GM12878 (cell line): ENCODE results near the gene BEST1. TPM values are rescaled to one million over a fixed set of nuclear protein-coding genes. Genes with fewer than 3 reads are reported as not detected.

ENCODE experiments used
- ASH2L ChIP-seq: fragments of 300-600, 200-600 bp; sonication (generic); IDR thresholded peaks from 2 replicates; pipeline ENCODE4 v1.6.1; 2017; ENCODE audit warnings: low read depth, mild to moderate bottlenecking, borderline replicate concordance
- ATF7 ChIP-seq: fragments of 450-650 bp; IDR thresholded peaks from 2 replicates; pipeline ENCODE4 v1.6.1; 2016; ENCODE audit warnings: low read depth, mild to moderate bottlenecking
- DPF2 ChIP-seq: fragments of 450-650 bp; IDR thresholded peaks from 2 replicates; pipeline ENCODE4 v1.6.1; 2017; ENCODE audit warnings: mild to moderate bottlenecking
- EED ChIP-seq: sonication (generic); IDR thresholded peaks from 2 replicates; pipeline ENCODE4 v1.6.1; 2016; ENCODE audit warnings: antibody characterized with exemption, low read depth
- EGR1 ChIP-seq, 2 experiments: IDR thresholded peaks; 1 replicate in 1 of 2; 2 replicates in 1 of 2; pipeline ENCODE4 v1.6.1; 2011 to 2012; ENCODE audit warnings: low read depth in 2 of 2, low read length in 2 of 2, borderline replicate concordance in 1 of 2, mild to moderate bottlenecking in 1 of 2, moderate library complexity in 1 of 2
- ESRRA ChIP-seq: IDR thresholded peaks from 2 replicates; pipeline ENCODE4 v1.6.1; 2012; ENCODE audit warnings: mild to moderate bottlenecking, low read length, improper control_type of control experiment
- FOXK2 ChIP-seq: fragments of 450-650 bp; IDR thresholded peaks from 2 replicates; pipeline ENCODE4 v1.6.1; 2017; ENCODE audit warnings: mild to moderate bottlenecking, moderate library complexity
- FOXM1 ChIP-seq: IDR thresholded peaks from 2 replicates; pipeline ENCODE4 v1.6.1; 2012; ENCODE audit warnings: low read depth, mild to moderate bottlenecking, inconsistent platforms, low read length, moderate library complexity
- HDAC2 ChIP-seq: fragments of 200-600 bp; sonication (generic); IDR thresholded peaks from 2 replicates; pipeline ENCODE4 v1.6.1; 2017
- KDM1A ChIP-seq: fragments of 200-600 bp; sonication (generic); IDR thresholded peaks from 2 replicates; pipeline ENCODE4 v1.6.1; 2016; ENCODE audit warnings: borderline replicate concordance
- KLF5 ChIP-seq: fragments of 450-650 bp; IDR thresholded peaks from 2 replicates; pipeline ENCODE4 v1.6.1; 2014; ENCODE audit warnings: mild to moderate bottlenecking; ENCODE audit not compliant: partially characterized antibody
- MEF2B ChIP-seq: fragments of 450-650 bp; IDR thresholded peaks from 2 replicates; pipeline ENCODE4 v1.6.1; 2018; ENCODE audit warnings: mild to moderate bottlenecking, moderate library complexity; ENCODE audit not compliant: partially characterized antibody, poor library complexity, severe bottlenecking
- MTA3 ChIP-seq: IDR thresholded peaks from 2 replicates; pipeline ENCODE4 v1.6.1; 2012; ENCODE audit warnings: low read length, inconsistent platforms, borderline replicate concordance
- NFYB ChIP-seq: IDR thresholded peaks from 2 replicates; pipeline ENCODE4 v1.6.1; 2011; ENCODE audit warnings: low read depth, mild to moderate bottlenecking, low read length, improper control_type of control experiment, moderate library complexity; ENCODE audit not compliant: insufficient read depth
- NR2C2 ChIP-seq: IDR thresholded peaks from 2 replicates; pipeline ENCODE4 v1.6.1; 2011; ENCODE audit warnings: borderline replicate concordance, low read depth; ENCODE audit not compliant: control insufficient read depth, insufficient read length
- PAX5 ChIP-seq: IDR thresholded peaks from 2 replicates; pipeline ENCODE4 v1.6.1; 2011; ENCODE audit warnings: low read depth, low read length, borderline replicate concordance
- POLR2AphosphoS2 ChIP-seq: IDR thresholded peaks from 2 replicates; pipeline ENCODE4 v1.6.1; 2011; ENCODE audit warnings: low read depth, mild to moderate bottlenecking, low read length, improper control_type of control experiment, moderate library complexity
- RAD51 ChIP-seq: fragments of 450-650 bp; IDR thresholded peaks from 2 replicates; pipeline ENCODE4 v1.6.1; 2016; ENCODE audit warnings: moderate library complexity, mild to moderate bottlenecking, inconsistent platforms
- RBBP5 ChIP-seq: fragments of 200-600 bp; sonication (generic); conservative IDR thresholded peaks from 2 replicates; pipeline ENCODE4 v1.6.1; 2016
- TBL1XR1 ChIP-seq: IDR thresholded peaks from 2 replicates; pipeline ENCODE4 v1.6.1; 2012; ENCODE audit warnings: low read depth, low read length, improper control_type of control experiment
- ZBED1 ChIP-seq: IDR thresholded peaks from 2 replicates; pipeline ENCODE4 v1.6.1; 2016; ENCODE audit warnings: borderline replicate concordance
- ZNF384 ChIP-seq: IDR thresholded peaks from 2 replicates; pipeline ENCODE4 v1.6.1; 2012; ENCODE audit warnings: low read depth, mild to moderate bottlenecking, low read length, improper control_type of control experiment, borderline replicate concordance
- polyA plus RNA-seq, 11 experiments: library from polyadenylated mRNA; depleted of rRNA in 4 of 11; unstranded in 6 of 11; stranded (reverse) in 5 of 11; fragments of >200 nt; fragmentation: Nextera tagmentation in 4 of 11; fragmentation: Illumina TruSeq in 1 of 11; extraction: Ambion mirVana in 4 of 11; extraction: Trizol in 1 of 11; gene quantifications; 1 replicate in 1 of 11; 2 replicates in 10 of 11; pipeline versions ENCODE4 v1.2.1 to v1.2.3, GENCODE V29; 2011 to 2016; ENCODE audit warnings: inconsistent platforms in 2 of 11, missing spikeins in 2 of 11, low read depth in 1 of 11
- total RNA-seq, 4 experiments: library from RNA; depleted of rRNA in 3 of 4; stranded (reverse); fragments of >200 nt in 3 of 4; fragmentation: Illumina TruSeq in 1 of 4; extraction: Trizol in 1 of 4; gene quantifications; 2 replicates each; pipeline versions ENCODE4 v1.2.1 to v1.2.3, GENCODE V29; 2013 to 2021
- TF ChIP-seq, protein P1 (sequence below): fragments of 450-650 bp; IDR thresholded peaks from 2 replicates; pipeline ENCODE4 v1.6.1; 2016; ENCODE audit warnings: mild to moderate bottlenecking
- TF ChIP-seq, protein P2 (sequence below), 3 experiments: IDR thresholded peaks in 2 of 3; conservative IDR thresholded peaks in 1 of 3; 2 replicates each; pipeline ENCODE4 v1.5.1; 2011; ENCODE audit warnings: low read depth in 3 of 3, low read length in 3 of 3, mild to moderate bottlenecking in 3 of 3, control low read depth in 2 of 3, moderate library complexity in 2 of 3, inconsistent platforms in 1 of 3, mixed read lengths in 1 of 3; ENCODE audit not compliant: control insufficient read depth in 2 of 3, insufficient read depth in 1 of 3; ENCODE audit errors: extremely low read depth in 1 of 3
- TF ChIP-seq, protein P3 (sequence below): fragments of 150-350 bp; IDR thresholded peaks from 2 replicates; pipeline ENCODE4 v1.6.1; 2016; ENCODE audit warnings: low read depth, low read length

BEST1 gene
- total and polyA plus RNA-seq, 10 of the 15 experiments (the other 5 are each of a cell fraction or from before 2014, with no cell fraction given): 0.03 to 3.4 (median 0.15) TPM; not detected in 1

GRCh38 chr11:61967116-61967923 lies 17.2 kb downstream of the BEST1 start, which contains the start of gene FTH1 (continued):
- TF ChIP-seq POLR2AphosphoS2 (peak; percentile 96), FOXK2 (no peak), RAD51 (no peak), RBBP5 (no peak), EGR1 (IDR thresholded peaks at IDR 0.05; ENCODE audit: borderline replicate concordance in 1 of 2, low read depth in 2 of 2, low read length in 2 of 2) (0 out of 3 replicates have a peak, but pooled peaks of 1 of the 2 experiments have one; percentile 2), TBL1XR1 (no peak), FOXM1 (no peak), ZBED1 (no peak), EED (no peak), ATF7 (no peak), NR2C2 (no peak), ASH2L (0 out of 2 replicates have a peak, but pooled peaks have one; percentile 27), MTA3 (no peak), NFYB (peak; percentile 80), PAX5 (no peak), ESRRA (no peak), KLF5 (peak; percentile 70), MEF2B (no peak), HDAC2 (no peak), KDM1A (no peak), DPF2 (peak; percentile 78; the same call in 1 of the 2 replicates), ZNF384 (no peak)
- TF ChIP-seq, protein P1, sequence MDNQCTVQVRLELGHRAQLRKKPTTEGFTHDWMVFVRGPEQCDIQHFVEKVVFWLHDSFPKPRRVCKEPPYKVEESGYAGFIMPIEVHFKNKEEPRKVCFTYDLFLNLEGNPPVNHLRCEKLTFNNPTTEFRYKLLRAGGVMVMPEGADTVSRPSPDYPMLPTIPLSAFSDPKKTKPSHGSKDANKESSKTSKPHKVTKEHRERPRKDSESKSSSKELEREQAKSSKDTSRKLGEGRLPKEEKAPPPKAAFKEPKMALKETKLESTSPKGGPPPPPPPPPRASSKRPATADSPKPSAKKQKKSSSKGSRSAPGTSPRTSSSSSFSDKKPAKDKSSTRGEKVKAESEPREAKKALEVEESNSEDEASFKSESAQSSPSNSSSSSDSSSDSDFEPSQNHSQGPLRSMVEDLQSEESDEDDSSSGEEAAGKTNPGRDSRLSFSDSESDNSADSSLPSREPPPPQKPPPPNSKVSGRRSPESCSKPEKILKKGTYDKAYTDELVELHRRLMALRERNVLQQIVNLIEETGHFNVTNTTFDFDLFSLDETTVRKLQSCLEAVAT: no peak
- TF ChIP-seq, protein P2, sequence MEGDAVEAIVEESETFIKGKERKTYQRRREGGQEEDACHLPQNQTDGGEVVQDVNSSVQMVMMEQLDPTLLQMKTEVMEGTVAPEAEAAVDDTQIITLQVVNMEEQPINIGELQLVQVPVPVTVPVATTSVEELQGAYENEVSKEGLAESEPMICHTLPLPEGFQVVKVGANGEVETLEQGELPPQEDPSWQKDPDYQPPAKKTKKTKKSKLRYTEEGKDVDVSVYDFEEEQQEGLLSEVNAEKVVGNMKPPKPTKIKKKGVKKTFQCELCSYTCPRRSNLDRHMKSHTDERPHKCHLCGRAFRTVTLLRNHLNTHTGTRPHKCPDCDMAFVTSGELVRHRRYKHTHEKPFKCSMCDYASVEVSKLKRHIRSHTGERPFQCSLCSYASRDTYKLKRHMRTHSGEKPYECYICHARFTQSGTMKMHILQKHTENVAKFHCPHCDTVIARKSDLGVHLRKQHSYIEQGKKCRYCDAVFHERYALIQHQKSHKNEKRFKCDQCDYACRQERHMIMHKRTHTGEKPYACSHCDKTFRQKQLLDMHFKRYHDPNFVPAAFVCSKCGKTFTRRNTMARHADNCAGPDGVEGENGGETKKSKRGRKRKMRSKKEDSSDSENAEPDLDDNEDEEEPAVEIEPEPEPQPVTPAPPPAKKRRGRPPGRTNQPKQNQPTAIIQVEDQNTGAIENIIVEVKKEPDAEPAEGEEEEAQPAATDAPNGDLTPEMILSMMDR (IDR thresholded peaks at IDR 0.05 in 2 of 3, conservative IDR thresholded peaks at IDR 0.05 in 1 of 3; ENCODE audit: control insufficient read depth in 2 of 3, extremely low read depth in 1 of 3, insufficient read depth in 1 of 3, low read depth in 3 of 3, low read length in 3 of 3): no peak
- TF ChIP-seq, protein P3, sequence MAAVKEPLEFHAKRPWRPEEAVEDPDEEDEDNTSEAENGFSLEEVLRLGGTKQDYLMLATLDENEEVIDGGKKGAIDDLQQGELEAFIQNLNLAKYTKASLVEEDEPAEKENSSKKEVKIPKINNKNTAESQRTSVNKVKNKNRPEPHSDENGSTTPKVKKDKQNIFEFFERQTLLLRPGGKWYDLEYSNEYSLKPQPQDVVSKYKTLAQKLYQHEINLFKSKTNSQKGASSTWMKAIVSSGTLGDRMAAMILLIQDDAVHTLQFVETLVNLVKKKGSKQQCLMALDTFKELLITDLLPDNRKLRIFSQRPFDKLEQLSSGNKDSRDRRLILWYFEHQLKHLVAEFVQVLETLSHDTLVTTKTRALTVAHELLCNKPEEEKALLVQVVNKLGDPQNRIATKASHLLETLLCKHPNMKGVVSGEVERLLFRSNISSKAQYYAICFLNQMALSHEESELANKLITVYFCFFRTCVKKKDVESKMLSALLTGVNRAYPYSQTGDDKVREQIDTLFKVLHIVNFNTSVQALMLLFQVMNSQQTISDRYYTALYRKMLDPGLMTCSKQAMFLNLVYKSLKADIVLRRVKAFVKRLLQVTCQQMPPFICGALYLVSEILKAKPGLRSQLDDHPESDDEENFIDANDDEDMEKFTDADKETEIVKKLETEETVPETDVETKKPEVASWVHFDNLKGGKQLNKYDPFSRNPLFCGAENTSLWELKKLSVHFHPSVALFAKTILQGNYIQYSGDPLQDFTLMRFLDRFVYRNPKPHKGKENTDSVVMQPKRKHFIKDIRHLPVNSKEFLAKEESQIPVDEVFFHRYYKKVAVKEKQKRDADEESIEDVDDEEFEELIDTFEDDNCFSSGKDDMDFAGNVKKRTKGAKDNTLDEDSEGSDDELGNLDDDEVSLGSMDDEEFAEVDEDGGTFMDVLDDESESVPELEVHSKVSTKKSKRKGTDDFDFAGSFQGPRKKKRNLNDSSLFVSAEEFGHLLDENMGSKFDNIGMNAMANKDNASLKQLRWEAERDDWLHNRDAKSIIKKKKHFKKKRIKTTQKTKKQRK: no peak
